WTC11 (cell line): Measurements from ENCODE around the gene ANKEF1. TPM values are rescaled to one million over a fixed set of nuclear protein-coding genes. Genes with fewer than 3 reads are reported as not detected.
A peak's percentile ranks its signal among the peaks of the same experiment; 100 is the strongest.

Experiments used
- ATAC-seq: fragments of 200-7000 bp; cut with Tn5 transposase; 2 replicates; pipeline ENCODE4 v1.10.0; 2021; ENCODE audit warnings: mild to moderate bottlenecking, moderate library complexity
- CTCF ChIA-PET: fragments of 300-600 bp; sonication (Branson Sonifier 250); formaldehyde crosslinking; loops from one replicate; lab custom pipeline; 2021; ENCODE audit warnings: antibody characterized with exemption; lab: Charles Lee
- POLR2A ChIA-PET: fragments of 350-600 bp; sonication (Branson Sonifier 250); formaldehyde crosslinking; loops from one replicate; lab custom pipeline; 2021; ENCODE audit warnings: antibody characterized with exemption; lab: Charles Lee
- DNase-seq: peaks from one replicate; pipeline ENCODE4 v3.0.0; 2021; ENCODE audit warnings: low spot score
- H3K27ac Mint-ChIP-seq: 2 replicates; pipeline ENCODE4 v1.8.0; 2021; ENCODE audit warnings: mixed read lengths
- H3K27me3 Mint-ChIP-seq: 2 replicates; pipeline ENCODE4 v1.8.0; 2021; ENCODE audit warnings: low read depth, mild to moderate bottlenecking, moderate library complexity, mixed read lengths
- H3K36me3 Mint-ChIP-seq: 2 replicates; pipeline ENCODE4 v1.8.0; 2021; ENCODE audit warnings: mixed read lengths
- H3K4me1 Mint-ChIP-seq: 2 replicates; pipeline ENCODE4 v1.8.0; 2022; ENCODE audit warnings: mixed read lengths
- H3K4me3 Mint-ChIP-seq: 2 replicates; pipeline ENCODE4 v1.8.0; 2021; ENCODE audit warnings: mild to moderate bottlenecking, moderate library complexity, mixed read lengths
- H3K9me3 Mint-ChIP-seq: 2 replicates; pipeline ENCODE4 v1.8.0; 2021; ENCODE audit warnings: mixed read lengths
- ATF1 ChIP-seq: sonication (generic); formaldehyde crosslinking; IDR thresholded peaks from 2 replicates; pipeline ENCODE4 v1.8.1; 2023; ENCODE audit warnings: mild to moderate bottlenecking, moderate library complexity, missing genetic modification reagents
- CDX4 ChIP-seq: fragments of 250-450 bp; sonication (Bioruptor Pico); IDR thresholded peaks from 2 replicates; pipeline ENCODE4 v1.9.0; 2021; ENCODE audit warnings: moderate library complexity, mild to moderate bottlenecking, inconsistent platforms, borderline replicate concordance
- FOXP1 ChIP-seq: sonication (generic); formaldehyde crosslinking; IDR thresholded peaks from 2 replicates; pipeline ENCODE4 v1.8.0; 2022; ENCODE audit warnings: missing genetic modification reagents, mild to moderate bottlenecking, moderate library complexity, borderline replicate concordance
- FOXP4 ChIP-seq: sonication (generic); formaldehyde crosslinking; IDR thresholded peaks from 2 replicates; pipeline ENCODE4 v1.8.0; 2022; ENCODE audit warnings: mild to moderate bottlenecking, missing genetic modification reagents
- GTF2I ChIP-seq: fragments of 250-450 bp; sonication (Bioruptor Pico); conservative IDR thresholded peaks from 2 replicates; pipeline ENCODE4 v1.4.0; 2021; ENCODE audit warnings: mild to moderate bottlenecking
- IRF1 ChIP-seq: sonication (generic); formaldehyde crosslinking; IDR thresholded peaks from 2 replicates; pipeline ENCODE4 v1.8.0; 2023; ENCODE audit warnings: missing genetic modification reagents
- JAZF1 ChIP-seq: fragments of 250-450 bp; sonication (Bioruptor Pico); IDR thresholded peaks from 2 replicates; pipeline ENCODE4 v1.9.0; 2021; ENCODE audit warnings: moderate library complexity, mild to moderate bottlenecking, inconsistent platforms
- MLX ChIP-seq: sonication (generic); formaldehyde crosslinking; IDR thresholded peaks from 2 replicates; pipeline ENCODE4 v1.8.1; 2023; ENCODE audit warnings: mild to moderate bottlenecking, missing genetic modification reagents, moderate library complexity
- NFYB ChIP-seq: sonication (generic); formaldehyde crosslinking; conservative IDR thresholded peaks from 2 replicates; pipeline ENCODE4 v1.8.0; 2022; ENCODE audit warnings: low read depth, missing genetic modification reagents
- NR3C1 ChIP-seq: sonication (generic); formaldehyde crosslinking; conservative IDR thresholded peaks from 2 replicates; pipeline ENCODE4 v1.8.1; 2023; ENCODE audit warnings: low read depth, mild to moderate bottlenecking, missing genetic modification reagents
- PRDM15 ChIP-seq: sonication (generic); formaldehyde crosslinking; IDR thresholded peaks from 2 replicates; pipeline ENCODE4 v1.8.0; 2022; ENCODE audit warnings: missing genetic modification reagents
- PREB ChIP-seq: sonication (generic); formaldehyde crosslinking; IDR thresholded peaks from 2 replicates; pipeline ENCODE4 v1.8.1; 2022; ENCODE audit warnings: mild to moderate bottlenecking, missing genetic modification reagents, moderate library complexity, borderline replicate concordance
- TEAD1 ChIP-seq: sonication (generic); formaldehyde crosslinking; IDR thresholded peaks from 2 replicates; pipeline ENCODE4 v1.8.0; 2022; ENCODE audit warnings: mild to moderate bottlenecking, missing genetic modification reagents
- ZNF232 ChIP-seq: sonication (generic); formaldehyde crosslinking; IDR thresholded peaks from 2 replicates; pipeline ENCODE4 v1.8.0; 2022; ENCODE audit warnings: mild to moderate bottlenecking, missing genetic modification reagents
- ZNF263 ChIP-seq: sonication (generic); formaldehyde crosslinking; IDR thresholded peaks from 2 replicates; pipeline ENCODE4 v1.8.1; 2022; ENCODE audit warnings: low read depth, mild to moderate bottlenecking, moderate library complexity, missing genetic modification reagents
- ZNF512 ChIP-seq: sonication (generic); formaldehyde crosslinking; IDR thresholded peaks from 2 replicates; pipeline ENCODE4 v1.8.1; 2022; ENCODE audit warnings: missing genetic modification reagents, borderline replicate concordance
- total RNA-seq: library from RNA; stranded (reverse); gene quantifications from 3 replicates; pipeline ENCODE4 v1.2.3, GENCODE V29; 2021

ANKEF1 gene
- total RNA-seq, 1 experiment from 2014 or later: 7.1 TPM

- ATAC-seq (no peak), DNase-seq (no peak)
- Mint-ChIP-seq H3K27ac (no peak overlapping the region), H3K27me3 (no peaks in the 10 kb centered on the region), H3K9me3 (peaks cover 9% of the 10 kb centered on the region), H3K4me1 (peaks cover 7% of the 10 kb centered on the region), H3K4me3 (no peak overlapping the region), H3K36me3 (no peaks in the 10 kb centered on the region)
- TF ChIP-seq FOXP1 (CRISPR knock-in tag) (no peak), NFYB (CRISPR knock-in tag) (no peak), TEAD1 (no peak), PRDM15 (CRISPR knock-in tag) (no peak), PREB (CRISPR knock-in tag) (no peak), FOXP4 (no peak), GTF2I (CRISPR knock-in tag) (no peak), ZNF232 (CRISPR knock-in tag) (no peak), ZNF263 (CRISPR knock-in tag) (no peak)
- ChIA-PET CTCF (interaction anchor here (1.0 kb wide), 1 partner anchor 12 kb away, joined by 3 read pairs; no protein-coding TSS in a partner anchor), POLR2A (no interaction called here)
Observed at GRCh38 chr20:10064611-10065010, 29.8 kb downstream of the ANKEF1 start.

- ChIA-PET CTCF (interaction anchor here (1.0 kb wide), 1 partner anchor 18 kb away, joined by 6 read pairs; no protein-coding TSS in a partner anchor), POLR2A (no interaction called here)
- Mint-ChIP-seq H3K9me3 (peaks cover 9% of the 10 kb centered on the region), H3K4me1 (peaks cover 1% of the 10 kb centered on the region), H3K36me3 (no peaks in the 10 kb centered on the region), H3K4me3 (no peak overlapping the region), H3K27ac (no peak overlapping the region), H3K27me3 (no peaks in the 10 kb centered on the region)
- TF ChIP-seq NR3C1 (CRISPR knock-in tag) (no peak), ZNF512 (CRISPR knock-in tag) (peak; percentile 91; the same call in 1 of the 2 replicates)
- DNase-seq (no peak), ATAC-seq (no peak)
Observed at GRCh38 chr20:10065154-10065833, 30.5 kb downstream of the ANKEF1 start.

GRCh38 chr20:10067321-10067720 lies 32.5 kb downstream of the ANKEF1 start:
- H3K4me1 Mint-ChIP-seq: no peaks in the 10 kb centered on the region
- no peak for DNase-seq
- H3K27me3 Mint-ChIP-seq: no peaks in the 10 kb centered on the region
- H3K36me3 Mint-ChIP-seq: no peaks in the 10 kb centered on the region
- H3K4me3 Mint-ChIP-seq: no peak overlapping the region
- POLR2A ChIA-PET: no interaction called here
- no peak for ATAC-seq
- no peak overlapping the region for H3K27ac Mint-ChIP-seq
- CTCF ChIA-PET: interaction anchor here (0.6 kb wide), 1 partner anchor 1134 kb away, joined by 3 read pairs; no protein-coding TSS in a partner anchor
- peaks cover 9% of the 10 kb centered on the region for H3K9me3 Mint-ChIP-seq
- TF ChIP-seq CDX4 (CRISPR knock-in tag) (no peak), ATF1 (CRISPR knock-in tag) (no peak), JAZF1 (no peak), MLX (no peak), ZNF263 (CRISPR knock-in tag) (no peak), TEAD1 (no peak), IRF1 (CRISPR knock-in tag) (no peak)
